HCT116 (cell line): ENCODE measurements around the gene KIRREL1. TPM values are rescaled to one million over a fixed set of nuclear protein-coding genes. Genes with fewer than 3 reads are reported as not detected.

Source experiments
- ATAC-seq: fragments of 200-7000 bp; cut with Tn5 transposase; 2 replicates; pipeline ENCODE4 v1.9.1; 2020; ENCODE audit warnings: mild to moderate bottlenecking, moderate library complexity
- BruUV-seq: library from RNA; stranded (reverse); fragments of 400-500 nt; replicated peaks from 2 replicates; lab custom pipeline; 2021; lab: Mats Ljungman, UMichigan
- CTCF ChIA-PET: fragments of 300-600 bp; sonication (Branson Sonifier 250); formaldehyde crosslinking; loops from one replicate; lab custom pipeline; 2021; ENCODE audit warnings: antibody characterized with exemption; lab: Charles Lee
- POLR2A ChIA-PET: fragments of 300-600, 350-600 bp; sonication (Branson Sonifier 250); formaldehyde crosslinking; loops from one replicate; lab custom pipeline; 2021; ENCODE audit warnings: antibody characterized with exemption; lab: Charles Lee
- RAD21 ChIA-PET, 2 experiments: fragments of 300-600 bp; sonication (Branson Sonifier 250); formaldehyde crosslinking; loops; one replicate each; lab custom pipeline; 2023; ENCODE audit warnings: low total read pairs in 2 of 2; ENCODE audit not compliant: uncharacterized antibody in 2 of 2, unreplicated experiment in 2 of 2, low non-redundant PET in 1 of 2; lab: Charles Lee
- DNase-seq: peaks from one replicate; pipeline ENCODE4 v3.0.0-alpha.2; 2010; ENCODE audit warnings: low read depth, low spot score
- H2AFZ ChIP-seq: fragments of 200-600 bp; shearing (Covaris generic), sonication (generic); 2 replicates; pipeline ENCODE4 v1.6.1; 2017; ENCODE audit warnings: low read depth, mixed run types, mixed read lengths, antibody characterized with exemption, low read length; ENCODE audit not compliant: poor library complexity, severe bottlenecking
- H3K27ac ChIP-seq: 2 replicates; pipeline ENCODE4 v1.5.1; 2012; ENCODE audit warnings: low read depth, low read length
- H3K27me3 ChIP-seq: fragments of 200-600 bp; sonication (generic); 2 replicates; pipeline ENCODE4 v1.6.1; 2016; ENCODE audit warnings: mixed run types, low read length, mixed read lengths; ENCODE audit not compliant: insufficient read depth
- H3K36me3 ChIP-seq, 2 experiments: fragments of 200-500 bp in 1 of 2; fragments of 200-600 bp in 1 of 2; sonication (Bioruptor generic) in 1 of 2; sonication (generic) in 1 of 2; 2 replicates each; pipeline versions ENCODE4 v1.5.1 to v1.6.1; 2014 to 2016; ENCODE audit warnings: low read length in 2 of 2, inconsistent platforms in 1 of 2, mixed read lengths in 1 of 2, mixed run types in 1 of 2; ENCODE audit not compliant: insufficient read depth in 2 of 2, control insufficient read depth in 1 of 2
- H3K4me1 ChIP-seq, 2 experiments: fragments of 200-600 bp in 1 of 2; sonication (generic) in 1 of 2; 2 replicates each; pipeline versions ENCODE4 v1.5.1 to v1.6.1; 2012 to 2017; ENCODE audit warnings: low read length in 2 of 2, inconsistent platforms in 1 of 2, mild to moderate bottlenecking in 1 of 2, mixed read lengths in 1 of 2, mixed run types in 1 of 2, moderate library complexity in 1 of 2; ENCODE audit not compliant: insufficient read depth in 2 of 2, control insufficient read depth in 1 of 2
- H3K4me2 ChIP-seq: fragments of 200-600 bp; sonication (generic); 2 replicates; pipeline ENCODE4 v1.6.1; 2017; ENCODE audit warnings: mixed run types, low read length, mixed read lengths
- H3K4me3 ChIP-seq, 2 experiments: fragments of 200-600 bp in 1 of 2; sonication (generic) in 1 of 2; replicated peaks in 1 of 2; 2 replicates each; pipeline ENCODE4 v1.5.1; 2011 to 2016; ENCODE audit warnings: low read length in 2 of 2, control low read depth in 1 of 2, low read depth in 1 of 2, mild to moderate bottlenecking in 1 of 2, mixed read lengths in 1 of 2, mixed run types in 1 of 2
- H3K79me2 ChIP-seq: fragments of 200-600 bp; sonication (generic); 2 replicates; pipeline ENCODE4 v1.6.1; 2017; ENCODE audit warnings: mild to moderate bottlenecking, mixed run types, low read length, moderate library complexity, mixed read lengths; ENCODE audit not compliant: insufficient read depth
- H3K9ac ChIP-seq: fragments of 200-600 bp; sonication (generic); 2 replicates; pipeline ENCODE4 v1.6.1; 2016; ENCODE audit warnings: low read length, mixed read lengths
- H3K9me2 ChIP-seq: fragments of 200-600 bp; sonication (generic), shearing (Covaris generic); 2 replicates; pipeline ENCODE4 v1.6.1; 2017; ENCODE audit warnings: mixed run types, mild to moderate bottlenecking, moderate library complexity; ENCODE audit not compliant: insufficient read depth
- H3K9me3 ChIP-seq, 2 experiments: fragments of 200-500 bp in 1 of 2; fragments of 200-600 bp in 1 of 2; sonication (Bioruptor generic) in 1 of 2; sonication (generic) in 1 of 2; 2 replicates each; pipeline ENCODE4 v1.6.1; 2014 to 2017; ENCODE audit warnings: low read length in 2 of 2, mixed read lengths in 2 of 2, inconsistent platforms in 1 of 2, low read depth in 1 of 2, mild to moderate bottlenecking in 1 of 2, mixed run types in 1 of 2, moderate library complexity in 1 of 2; ENCODE audit not compliant: control insufficient read depth in 1 of 2, insufficient read depth in 1 of 2
- H4K20me1 ChIP-seq: fragments of 200-600 bp; sonication (generic), shearing (Covaris generic); 2 replicates; pipeline ENCODE4 v1.6.1; 2017; ENCODE audit warnings: mixed run types, mild to moderate bottlenecking, moderate library complexity; ENCODE audit not compliant: insufficient read depth
- CBX3 ChIP-seq: IDR thresholded peaks from 2 replicates; pipeline ENCODE4 v1.6.1; 2012; ENCODE audit warnings: low read depth
- EGR1 ChIP-seq: IDR thresholded peaks from 2 replicates; pipeline ENCODE4 v1.6.1; 2012; ENCODE audit warnings: low read depth
- ELF1 ChIP-seq: IDR thresholded peaks from 2 replicates; pipeline ENCODE4 v1.6.1; 2012; ENCODE audit warnings: low read depth, borderline replicate concordance
- EZH2 ChIP-seq: fragments of 200-600 bp; sonication (generic); IDR thresholded peaks from 2 replicates; pipeline ENCODE4 v1.6.1; 2017; ENCODE audit warnings: antibody characterized with exemption, mixed run types
- EZH2phosphoT487 ChIP-seq: fragments of 200-600 bp; IDR thresholded peaks from 2 replicates; pipeline ENCODE4 v1.6.1; 2018; ENCODE audit warnings: antibody characterized with exemption, borderline replicate concordance
- FOSL1 ChIP-seq: IDR thresholded peaks from 2 replicates; pipeline ENCODE4 v1.6.1; 2012; ENCODE audit warnings: low read depth
- JUND ChIP-seq: IDR thresholded peaks from 2 replicates; pipeline ENCODE4 v1.6.1; 2012
- POLR2A ChIP-seq: IDR thresholded peaks from 2 replicates; pipeline ENCODE4 v1.7.0; 2011; ENCODE audit warnings: borderline replicate concordance; ENCODE audit not compliant: insufficient read depth, insufficient read length; ENCODE audit errors: extremely low read depth
- POLR2AphosphoS5 ChIP-seq: IDR thresholded peaks from 2 replicates; pipeline ENCODE4 v1.6.1; 2011; ENCODE audit warnings: mild to moderate bottlenecking, low read depth, low read length, moderate library complexity
- RAD21 ChIP-seq: IDR thresholded peaks from 2 replicates; pipeline ENCODE4 v1.6.1; 2012; ENCODE audit warnings: low read depth, mild to moderate bottlenecking
- SIN3A ChIP-seq: IDR thresholded peaks from 2 replicates; pipeline ENCODE4 v1.6.1; 2012; ENCODE audit warnings: low read depth
- SP1 ChIP-seq: IDR thresholded peaks from 2 replicates; pipeline ENCODE4 v1.6.1; 2012; ENCODE audit warnings: low read depth
- SRF ChIP-seq: IDR thresholded peaks from 2 replicates; pipeline ENCODE4 v1.6.1; 2012; ENCODE audit warnings: low read depth
- TCF7L2 ChIP-seq: IDR thresholded peaks from 2 replicates; pipeline ENCODE4 v1.7.0; 2011; ENCODE audit warnings: borderline replicate concordance, inconsistent platforms; ENCODE audit not compliant: insufficient read depth, insufficient read length; ENCODE audit errors: extremely low read depth
- YY1 ChIP-seq: IDR thresholded peaks from 2 replicates; pipeline ENCODE4 v1.6.1; 2011; ENCODE audit warnings: low read length, low read depth, moderate library complexity, mild to moderate bottlenecking; ENCODE audit not compliant: insufficient replicate concordance; ENCODE audit errors: extremely low read depth
- ZBTB33 ChIP-seq: IDR thresholded peaks from 2 replicates; pipeline ENCODE4 v1.6.1; 2011; ENCODE audit warnings: mild to moderate bottlenecking, low read length, moderate library complexity; ENCODE audit not compliant: insufficient replicate concordance; ENCODE audit errors: extremely low read depth
- ZNF274 ChIP-seq: fragments of 200-500 bp; sonication (Bioruptor generic); IDR thresholded peaks from 2 replicates; pipeline ENCODE4 v1.6.1; 2014; ENCODE audit warnings: mild to moderate bottlenecking, low read depth, low read length, inconsistent platforms
- intact Hi-C: fragments of 100-400 bp; cut with micrococcal nuclease; formaldehyde crosslinking; loops from 2 replicates; pipeline ENCODE4 v1.10.0; 2022
- total RNA-seq: library from RNA; stranded (reverse); gene quantifications from one replicate; pipeline ENCODE4 v1.2.1, GENCODE V29; 2021; ENCODE audit not compliant: unreplicated experiment
- TF ChIP-seq, protein P1 (sequence below): IDR thresholded peaks from 2 replicates; pipeline ENCODE4 v1.6.1; 2012

The KIRREL1 gene
- total RNA-seq, 1 experiment from 2014 or later, result 20.0 TPM

- Histone ChIP-seq H4K20me1 (no peaks in the 10 kb centered on the region), H3K4me1 (no peaks in the 10 kb centered on the region), H3K36me3 (peaks cover 12 to 33% of the 10 kb centered on the region in 2 experiments), H3K27ac (no peak overlapping the region), H3K9me2 (no peaks in the 10 kb centered on the region), H2AFZ (no peak overlapping the region), H3K4me3 (no peak overlapping the region), H3K9ac (no peak overlapping the region), H3K4me2 (no peak overlapping the region), H3K27me3 (no peaks in the 10 kb centered on the region), H3K9me3 (no peaks in the 10 kb centered on the region), H3K79me2 (no peaks in the 10 kb centered on the region)
- TF ChIP-seq RAD21 (no peak), EZH2phosphoT487 (no peak), POLR2AphosphoS5 (no peak), EZH2 (no peak), ZBTB33 (no peak), YY1 (no peak), ZNF274 (no peak), FOSL1 (no peak), CBX3 (no peak), POLR2A (no peak), ELF1 (no peak), JUND (no peak), SRF (no peak), TCF7L2 (no peak), EGR1 (no peak), SP1 (no peak), SIN3A (no peak)
- TF ChIP-seq, protein P1, sequence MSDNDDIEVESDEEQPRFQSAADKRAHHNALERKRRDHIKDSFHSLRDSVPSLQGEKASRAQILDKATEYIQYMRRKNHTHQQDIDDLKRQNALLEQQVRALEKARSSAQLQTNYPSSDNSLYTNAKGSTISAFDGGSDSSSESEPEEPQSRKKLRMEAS, result no peak
- DNase-seq, result no peak
- POLR2A ChIA-PET, result no interaction called here
- ATAC-seq, result no peak
- no TSS peak for BruUV-seq
- intact Hi-C loops, result no loop called here
- CTCF ChIA-PET, result no interaction called here
- RAD21 ChIA-PET, result no interaction called here
These were observed 96.6 kb downstream of the KIRREL1 start for GRCh38 chr1:158089925-158090637.
